GM21367 (cell line): ENCODE measurements around the gene BLOC1S3.

Source experiments
- ATAC-seq: cut with Tn5 transposase; IDR thresholded peaks from one replicate; pipeline ENCODE4 v1.9.1; 2021; ENCODE audit not compliant: unreplicated experiment

BLOC1S3 gene

DNA sequence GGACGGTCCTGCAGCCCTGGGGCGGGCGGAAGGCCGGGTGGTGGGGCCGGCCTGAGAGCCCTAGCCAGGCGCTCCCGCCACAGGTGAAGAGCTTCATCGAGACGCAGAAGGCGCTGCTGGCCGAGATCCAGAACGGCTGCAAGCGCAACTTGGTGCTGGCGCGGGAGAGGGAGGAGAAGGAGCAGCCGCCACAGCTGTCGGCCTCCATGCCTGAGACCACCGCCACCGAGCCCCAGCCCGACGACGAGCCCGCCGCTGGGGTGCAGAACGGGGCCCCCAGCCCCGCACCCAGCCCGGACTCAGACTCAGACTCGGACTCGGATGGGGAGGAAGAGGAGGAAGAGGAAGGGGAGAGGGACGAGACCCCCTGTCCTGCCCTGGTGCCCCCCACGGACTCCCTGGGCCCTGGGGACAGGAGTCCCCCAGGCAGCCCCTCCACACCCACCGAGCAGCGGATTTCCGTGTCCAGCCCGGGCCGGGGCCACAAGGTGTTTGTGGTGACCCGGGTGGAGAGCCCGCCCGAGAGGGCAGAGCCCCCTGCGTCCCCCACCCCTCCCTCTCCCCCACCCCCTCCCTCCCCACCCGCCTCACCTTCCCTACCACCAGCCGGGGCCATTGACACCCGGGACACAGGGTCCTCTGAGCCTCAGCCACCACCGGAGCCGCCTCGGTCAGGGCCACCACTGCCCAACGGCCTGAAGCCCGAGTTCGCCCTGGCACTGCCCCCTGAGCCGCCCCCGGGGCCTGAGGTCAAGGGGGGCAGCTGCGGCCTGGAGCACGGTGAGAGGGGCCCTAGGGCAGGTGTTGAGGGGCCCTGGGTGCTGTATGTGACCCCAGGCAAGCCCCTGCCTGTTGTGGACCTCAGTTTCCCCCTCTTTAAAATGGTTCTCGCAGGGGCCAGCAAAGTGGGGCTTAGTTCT is 33.1 kb upstream of the BLOC1S3 start:
- no peak for ATAC-seq

DNA sequence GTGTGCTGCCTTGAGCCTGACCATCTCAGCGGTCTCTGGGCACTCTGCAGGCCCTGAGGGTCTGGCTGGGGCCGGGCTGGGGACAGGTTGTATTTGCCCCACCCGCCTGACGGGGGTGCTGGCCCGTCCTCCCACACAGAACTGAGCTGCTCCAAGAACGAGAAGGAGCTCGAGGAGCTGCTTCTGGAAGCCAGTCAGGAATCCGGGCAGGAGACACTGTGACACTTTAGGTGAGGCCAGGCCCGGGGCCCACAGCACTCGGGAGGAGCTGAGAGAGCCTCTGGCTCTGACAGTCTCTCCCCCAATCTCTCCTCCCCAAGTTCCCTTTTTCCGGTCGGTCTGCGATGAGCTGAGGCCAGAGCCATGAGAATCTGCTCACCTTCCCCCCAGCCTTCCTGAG is 32.3 kb upstream of the BLOC1S3 start:
- ATAC-seq = no peak

DNA sequence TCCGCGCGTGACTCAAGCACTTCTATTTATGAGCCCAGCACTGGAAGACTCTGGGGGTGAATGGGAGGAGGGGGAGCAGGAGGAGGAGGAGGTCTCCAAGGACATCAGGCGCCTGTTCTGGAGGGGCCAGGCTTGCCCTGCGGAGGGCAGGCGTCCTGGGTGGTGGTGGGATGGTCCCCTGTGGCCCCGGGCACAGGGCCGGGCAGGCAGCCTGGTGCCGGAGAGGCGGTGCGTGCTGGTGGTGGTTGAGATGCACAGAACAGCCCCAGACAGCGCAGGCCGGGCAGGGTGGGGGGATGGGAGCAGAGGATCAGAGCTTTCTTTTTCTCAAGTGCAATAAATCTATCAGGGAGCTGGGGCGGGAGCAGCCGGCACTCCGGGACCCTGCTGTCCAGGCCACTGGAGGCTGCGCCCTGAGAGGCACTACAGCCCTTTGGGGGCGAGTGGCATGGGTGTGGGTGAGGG is 31.8 kb upstream of the BLOC1S3 start:
- no peak for ATAC-seq

DNA sequence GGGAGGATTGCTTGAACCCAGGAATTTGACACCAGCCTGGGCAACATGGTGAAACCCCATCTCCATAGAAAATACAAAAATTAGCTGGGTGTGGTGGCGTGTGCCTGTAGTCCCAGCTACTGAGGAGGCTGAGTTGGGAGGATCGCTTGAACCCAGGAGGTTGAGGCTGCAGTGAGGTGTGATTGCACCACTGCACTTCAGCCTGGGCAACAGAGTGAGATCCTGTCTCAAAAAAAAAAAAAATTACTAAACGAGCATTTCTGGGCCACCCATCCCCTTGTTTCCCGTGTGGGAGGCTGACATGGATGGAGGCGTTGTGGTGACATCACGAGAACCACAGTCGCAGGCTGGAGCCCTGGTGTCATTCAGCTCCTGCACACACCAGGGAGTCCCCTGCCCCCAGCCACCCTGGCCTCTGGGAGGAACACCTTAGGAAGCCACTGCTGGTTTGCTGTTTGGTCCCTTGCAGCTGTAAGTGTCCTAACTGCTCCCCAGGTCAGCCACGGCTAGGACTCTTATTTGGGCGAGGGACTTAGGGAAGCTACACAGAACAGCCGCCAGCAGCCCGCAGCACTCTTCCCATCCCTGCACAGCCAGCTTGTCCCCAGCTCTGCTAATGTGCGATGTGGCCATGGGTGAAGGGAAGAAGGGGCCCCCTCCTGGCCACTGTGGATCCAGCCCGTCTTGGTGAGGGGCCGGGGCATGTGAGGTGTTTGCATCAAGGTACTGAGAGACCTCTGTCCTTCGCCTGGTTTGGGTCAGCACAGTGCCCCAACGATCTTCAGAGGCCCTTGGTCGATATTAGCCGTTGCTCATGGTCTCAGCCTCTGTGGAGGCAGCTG is 30.5 kb upstream of the BLOC1S3 start:
- no peak for ATAC-seq

DNA sequence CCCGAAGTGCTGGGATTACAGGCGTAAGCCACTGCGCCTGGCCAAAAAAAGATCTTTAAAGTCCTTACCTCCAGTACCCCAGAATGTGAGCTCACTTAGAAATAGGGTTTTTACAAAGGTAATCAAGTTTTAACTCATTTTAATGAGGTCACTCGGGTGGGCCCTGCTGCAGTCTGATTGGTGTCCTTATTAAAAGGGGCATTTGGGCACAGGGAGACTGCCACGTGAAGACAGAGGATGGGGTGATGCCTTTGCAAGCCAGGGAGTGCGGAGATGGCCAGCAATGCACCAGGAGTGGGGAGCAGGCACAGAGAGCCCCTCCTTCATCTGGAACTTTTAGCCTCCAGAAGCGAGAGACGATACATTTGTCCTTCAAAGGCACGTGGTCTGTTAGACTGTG is 29.5 kb upstream of the BLOC1S3 start:
- ATAC-seq = no peak

DNA sequence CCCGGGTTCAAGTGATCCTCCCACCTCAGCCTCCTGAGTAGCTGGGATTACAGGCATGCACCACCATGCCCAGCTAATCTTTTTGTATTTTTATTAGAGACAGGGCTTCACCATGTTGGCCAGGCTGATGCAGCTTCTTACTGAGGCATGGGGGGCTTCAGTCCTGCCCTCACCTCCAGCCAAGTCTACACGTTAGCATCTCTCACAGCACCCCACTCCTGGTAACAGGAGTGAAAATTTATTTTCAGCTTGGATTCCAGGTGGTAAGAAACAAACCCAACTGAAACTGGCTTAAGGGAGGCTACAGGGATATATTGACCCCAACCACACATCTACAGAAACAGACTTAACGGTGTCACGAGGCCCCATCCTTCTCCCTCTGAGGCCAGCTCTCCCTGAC is 28.4 kb upstream of the BLOC1S3 start:
- no peak for ATAC-seq

DNA sequence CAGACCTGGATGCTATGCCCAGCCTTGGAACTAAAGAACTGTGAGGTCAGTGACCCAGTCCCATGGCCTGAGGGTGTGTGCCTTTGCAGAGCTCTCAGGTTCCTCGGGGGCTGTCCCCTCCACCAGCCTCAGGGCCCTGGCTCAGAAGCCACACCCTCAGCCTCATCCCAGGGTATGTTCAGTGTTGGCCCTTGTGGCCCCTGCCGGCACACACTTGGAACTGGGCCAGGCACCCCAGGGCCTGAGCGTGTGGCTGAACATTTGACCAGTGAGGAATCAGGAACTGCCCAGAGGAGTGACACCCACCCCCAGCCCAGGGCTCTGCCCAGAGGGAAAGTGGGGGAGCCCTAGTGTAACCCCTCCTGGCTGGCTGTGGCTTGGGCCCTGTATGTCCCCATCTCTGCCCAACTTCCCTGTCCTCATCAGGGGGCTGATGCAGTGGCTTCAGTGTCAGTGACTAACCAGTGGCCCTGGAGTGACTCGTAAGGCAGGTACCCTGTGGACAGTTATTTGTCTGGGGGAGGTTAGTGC is 27.8 kb upstream of the BLOC1S3 start:
- ATAC-seq = no peak

DNA sequence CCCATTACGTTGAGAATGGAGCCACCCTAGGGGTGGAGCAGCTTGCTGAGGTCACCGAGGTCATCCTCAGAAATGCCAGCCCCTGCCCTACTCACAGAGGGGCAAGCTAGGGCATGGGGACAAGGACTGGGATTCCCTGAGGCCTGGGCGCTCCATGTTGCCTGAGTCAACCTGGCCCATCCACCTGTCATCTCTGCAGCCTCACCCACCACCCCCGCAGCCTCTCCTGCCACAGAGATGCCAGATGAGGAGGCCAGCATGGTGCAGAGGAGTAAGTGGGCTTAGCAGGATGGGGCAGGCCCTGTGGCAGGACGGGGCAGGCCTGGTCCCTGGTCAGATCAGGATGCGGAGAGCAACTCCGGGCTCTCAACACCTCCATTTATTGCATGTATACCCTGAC is 27.3 kb upstream of the BLOC1S3 start:
- no peak for ATAC-seq

DNA sequence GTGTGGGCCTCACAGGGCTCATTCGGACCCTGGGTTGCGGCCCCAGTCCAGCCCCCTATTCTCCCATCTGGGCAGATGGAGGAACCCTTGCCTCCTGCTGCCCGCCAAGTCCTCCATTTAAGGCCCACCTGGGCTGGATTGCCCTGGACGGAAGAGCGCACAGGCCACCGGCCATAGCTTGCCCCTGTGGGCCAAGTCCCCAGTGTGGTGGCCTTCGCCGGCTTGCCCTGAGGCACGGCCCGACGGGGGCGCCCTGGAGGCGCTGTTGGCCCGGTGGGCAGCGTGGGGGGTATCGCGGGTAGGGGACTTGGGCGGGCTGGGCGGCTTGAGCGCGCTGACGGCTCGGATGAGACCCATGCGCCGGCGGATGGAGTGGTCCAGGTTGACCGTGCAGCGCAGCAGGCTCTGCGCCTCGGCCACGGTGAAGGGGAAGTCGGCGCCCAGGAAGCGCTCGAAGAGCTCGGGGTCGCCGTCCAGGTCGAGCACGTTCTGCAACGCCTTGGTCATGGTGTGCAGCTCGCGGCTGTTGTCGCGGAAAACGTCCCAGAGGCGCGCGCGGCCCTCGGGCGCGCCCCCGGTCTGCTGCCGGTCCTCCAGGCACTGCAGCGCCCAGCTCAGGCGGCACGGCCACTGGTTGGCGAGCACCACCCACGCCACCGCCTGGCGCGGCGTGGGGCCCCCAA is 26.6 kb upstream of the BLOC1S3 start:
- no peak for ATAC-seq

DNA sequence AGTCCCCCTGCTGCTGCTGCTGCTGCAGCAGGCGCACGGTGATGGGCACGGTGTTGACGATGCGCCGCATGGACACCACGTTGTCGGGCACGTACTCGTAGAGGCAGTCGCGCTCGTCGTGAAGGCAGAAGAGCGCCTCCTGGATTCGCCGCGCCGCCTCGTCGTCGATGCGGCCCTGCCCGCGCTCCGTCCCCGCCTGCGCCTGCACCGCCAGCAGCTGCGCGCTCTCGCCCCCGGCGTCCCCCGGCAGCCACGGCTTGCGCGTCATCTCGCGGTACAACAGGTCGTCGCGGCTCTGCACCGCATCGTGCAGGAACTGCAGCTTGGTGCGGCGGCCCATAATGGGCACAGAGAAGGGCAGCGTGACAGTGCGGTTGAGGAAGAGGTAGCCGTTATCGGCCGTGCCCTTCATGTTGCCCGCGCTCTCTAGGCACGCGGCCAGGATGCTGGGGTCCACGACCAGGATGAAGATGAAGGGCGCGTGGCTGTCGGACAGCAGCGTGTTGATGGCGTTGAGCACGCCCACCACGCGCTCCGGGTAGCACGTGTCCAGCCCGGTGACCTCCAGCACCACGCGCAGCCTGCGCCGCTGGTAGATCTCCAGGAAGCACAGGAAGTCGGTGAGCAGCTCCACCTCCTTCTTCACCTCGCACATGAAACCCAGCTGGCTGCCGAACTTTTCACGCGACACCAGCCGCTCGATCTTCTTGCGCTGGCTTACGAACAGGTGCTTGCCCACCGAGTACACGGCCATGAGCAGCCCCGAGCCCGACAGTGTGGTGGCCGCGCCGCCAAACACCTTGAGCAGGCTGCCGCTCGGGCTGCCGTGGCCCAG is 25.9 kb upstream of the BLOC1S3 start:
- ATAC-seq = no peak

DNA sequence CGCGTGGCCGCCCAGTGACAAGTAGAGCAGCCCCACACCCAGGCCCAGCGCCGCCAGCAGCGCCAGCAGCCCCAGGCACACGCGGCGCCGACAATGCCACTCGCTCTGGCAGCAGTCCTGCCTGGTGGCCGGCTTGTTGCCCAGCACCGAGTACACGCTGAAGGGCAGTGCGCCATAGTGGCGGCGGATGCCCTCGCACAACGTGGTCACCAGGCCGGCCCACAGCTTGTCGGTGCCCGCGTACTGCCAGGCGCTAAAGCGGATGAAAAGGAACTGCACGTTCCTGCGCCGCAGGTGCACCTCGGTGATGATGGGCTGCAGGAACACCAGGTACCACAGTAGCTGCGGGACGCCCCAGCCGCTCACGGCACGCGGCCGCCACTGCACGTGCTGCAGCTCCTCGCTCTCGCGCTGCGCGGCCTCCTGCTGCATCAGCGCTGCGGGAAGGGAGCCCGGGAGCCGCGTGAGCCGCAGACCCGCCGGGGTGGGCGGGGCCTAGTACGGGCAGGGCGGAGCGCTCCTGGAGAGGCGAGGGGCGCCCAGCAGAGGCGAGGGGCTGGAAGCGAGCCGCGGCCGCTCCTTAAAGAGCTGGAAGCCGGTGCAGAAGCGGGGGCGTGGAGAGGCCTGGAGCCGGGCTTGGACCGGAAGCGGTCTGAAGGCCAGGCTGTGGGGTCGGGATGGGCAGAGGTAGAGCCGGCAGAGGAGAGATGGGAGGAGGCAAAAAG is 25.1 kb upstream of the BLOC1S3 start:
- no peak for ATAC-seq

DNA sequence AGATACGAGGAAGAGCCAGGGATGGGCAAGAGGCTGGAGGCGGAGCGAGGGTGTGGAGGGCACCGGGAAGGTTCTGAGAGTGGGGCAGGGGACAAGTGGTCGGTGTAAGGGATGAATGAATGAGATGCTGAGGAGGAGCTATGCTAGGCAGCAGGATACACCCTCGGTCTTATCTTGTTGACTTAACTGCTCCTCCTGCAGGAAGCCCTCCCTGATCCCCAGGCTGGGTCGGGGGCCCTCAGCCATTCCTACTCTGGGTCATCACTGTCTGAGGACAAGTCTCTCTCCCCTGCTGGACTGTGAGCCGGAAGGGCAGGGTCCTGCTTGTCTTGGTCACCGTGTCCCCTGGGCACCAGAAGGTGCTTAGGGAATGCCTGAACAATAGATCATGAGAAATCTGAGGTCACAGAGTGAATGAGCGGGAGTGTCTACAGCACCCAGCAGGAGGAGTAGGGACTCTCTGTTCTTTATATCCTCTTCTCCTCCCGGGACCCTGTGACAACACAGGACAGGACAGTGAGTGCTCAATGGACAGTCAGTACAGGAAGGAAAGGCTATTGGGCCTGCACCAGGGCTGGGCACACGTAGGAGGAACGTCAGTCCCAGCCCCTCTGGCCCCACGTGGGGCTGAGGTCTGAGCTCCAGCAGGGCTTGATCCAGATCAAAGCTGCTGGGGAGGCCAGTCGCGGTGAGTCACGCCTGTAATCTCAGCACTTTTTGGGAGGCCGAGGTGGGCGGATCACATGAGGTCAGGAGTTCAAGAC is 24.3 kb upstream of the BLOC1S3 start:
- ATAC-seq = no peak

DNA sequence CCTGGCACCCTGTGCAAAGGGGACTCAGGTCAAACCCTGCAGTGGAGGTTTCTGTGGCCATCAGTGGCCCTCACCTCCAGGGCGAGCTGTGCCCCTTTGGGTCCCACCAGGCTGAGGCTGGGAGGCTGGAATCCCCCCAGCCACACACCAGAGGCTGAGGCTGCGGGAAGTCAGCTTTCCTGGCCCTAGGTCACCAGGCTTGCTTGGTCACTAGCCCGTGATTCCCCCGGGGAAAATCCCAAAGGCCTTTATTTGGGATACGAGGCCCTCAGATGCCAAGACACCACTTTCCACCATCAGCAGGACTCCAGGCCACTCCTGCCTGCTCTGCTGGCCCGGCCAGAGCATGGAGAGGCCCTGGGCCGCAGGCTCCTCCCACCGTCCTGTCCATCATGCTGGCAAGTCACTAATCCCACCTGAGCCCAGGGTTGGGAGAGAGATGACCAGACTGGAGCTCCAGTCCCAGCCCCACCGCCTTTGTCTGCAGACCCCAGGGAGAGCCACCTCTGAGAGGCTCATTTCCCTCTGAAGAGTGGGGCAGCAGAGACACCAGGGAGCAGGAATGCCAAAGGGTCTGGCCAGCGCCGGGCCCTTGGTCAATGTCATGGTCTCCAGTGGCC is 22.5 kb upstream of the BLOC1S3 start:
- ATAC-seq = no peak

DNA sequence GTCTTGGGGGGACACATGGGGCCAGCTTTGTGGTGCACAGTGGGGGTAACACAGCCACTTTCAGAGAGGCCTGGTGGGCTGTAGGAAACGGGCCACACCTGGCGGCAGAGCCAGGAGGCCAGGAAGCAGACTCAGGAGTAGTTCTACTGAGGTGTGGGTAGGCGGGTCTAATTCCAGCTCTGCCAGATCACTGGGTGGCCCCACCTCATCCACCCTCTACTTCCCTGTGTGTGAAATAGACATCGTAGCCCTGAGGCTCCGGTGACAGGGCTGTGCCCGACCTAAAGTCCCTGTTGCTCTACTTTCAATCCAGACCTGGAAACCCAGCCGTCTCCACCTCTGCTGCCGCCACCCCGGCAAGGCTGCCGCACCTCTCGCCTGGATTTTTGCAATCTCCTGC is 21.8 kb upstream of the BLOC1S3 start:
- ATAC-seq = no peak

DNA sequence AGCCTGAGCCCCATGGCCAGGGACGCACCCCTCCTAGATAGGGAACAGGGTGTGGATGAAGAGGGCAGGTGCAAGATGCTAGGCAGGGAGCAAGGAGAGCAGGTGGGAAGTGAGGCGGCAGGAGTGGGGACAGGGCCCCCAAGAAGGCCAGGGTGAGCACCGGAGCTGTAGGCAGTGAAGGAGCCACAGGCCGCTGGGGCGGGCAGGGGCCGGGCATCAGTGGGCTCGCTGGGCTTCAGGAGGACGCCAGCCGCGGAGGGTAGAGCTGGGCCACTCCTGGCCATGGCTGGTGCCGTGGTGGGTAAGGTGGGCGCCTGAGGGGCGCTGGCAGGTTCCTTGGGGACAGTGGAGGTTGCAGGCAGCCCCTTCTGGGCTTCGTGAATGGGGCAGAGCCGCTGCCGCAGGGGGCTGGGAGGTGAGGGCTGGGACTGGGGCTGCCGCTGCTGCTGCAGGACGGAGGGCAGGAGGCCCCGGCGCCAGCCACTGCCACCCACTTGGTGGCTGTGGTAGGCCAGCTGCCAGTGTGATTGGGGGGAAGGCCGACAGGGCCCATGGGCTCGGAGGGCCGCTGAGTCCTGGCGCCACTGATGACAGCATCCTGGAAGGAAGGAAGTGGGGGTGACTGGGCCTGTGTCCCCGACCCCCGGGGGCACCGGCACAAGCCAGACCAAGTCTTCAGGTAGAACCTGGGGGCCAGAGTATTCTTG is 19.9 kb upstream of the BLOC1S3 start:
- no peak for ATAC-seq

DNA sequence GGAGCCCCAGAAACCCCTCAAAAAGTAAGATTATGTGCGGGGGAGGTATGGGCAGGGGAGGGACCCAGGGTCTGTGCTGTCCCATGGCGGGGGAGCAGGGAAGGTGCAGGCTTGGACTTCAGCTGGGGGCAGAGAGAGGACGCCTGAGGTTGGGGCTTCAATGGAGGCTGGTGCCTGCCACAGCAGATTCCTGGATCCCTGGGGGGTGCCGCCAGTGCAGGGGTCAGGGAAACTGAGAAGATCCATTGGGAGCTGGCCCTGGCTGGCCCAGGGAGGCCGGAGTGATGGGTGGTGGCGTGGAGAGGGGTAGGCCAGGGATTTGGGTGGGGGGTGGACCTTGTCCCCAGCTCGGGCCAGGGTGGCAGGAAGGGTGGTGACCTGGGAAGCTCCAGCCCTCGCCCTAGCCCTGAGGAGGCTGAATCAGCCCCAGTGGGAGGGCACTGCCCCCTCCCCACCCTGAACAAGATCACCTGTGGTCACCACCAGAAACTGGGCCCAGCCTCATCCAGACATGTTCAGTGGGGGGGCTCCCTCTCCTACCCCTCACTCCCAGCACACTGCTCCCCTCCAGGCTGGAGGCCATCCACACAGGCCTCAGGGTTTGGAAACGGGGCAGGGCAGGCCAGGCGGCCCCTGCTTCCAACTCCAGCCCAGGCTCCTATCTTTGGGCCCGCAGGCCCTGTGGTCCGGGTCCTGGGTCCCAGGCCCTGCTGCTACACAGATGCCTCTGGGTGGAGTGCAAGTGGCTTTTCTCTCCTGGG is 19.2 kb upstream of the BLOC1S3 start:
- no peak for ATAC-seq

DNA sequence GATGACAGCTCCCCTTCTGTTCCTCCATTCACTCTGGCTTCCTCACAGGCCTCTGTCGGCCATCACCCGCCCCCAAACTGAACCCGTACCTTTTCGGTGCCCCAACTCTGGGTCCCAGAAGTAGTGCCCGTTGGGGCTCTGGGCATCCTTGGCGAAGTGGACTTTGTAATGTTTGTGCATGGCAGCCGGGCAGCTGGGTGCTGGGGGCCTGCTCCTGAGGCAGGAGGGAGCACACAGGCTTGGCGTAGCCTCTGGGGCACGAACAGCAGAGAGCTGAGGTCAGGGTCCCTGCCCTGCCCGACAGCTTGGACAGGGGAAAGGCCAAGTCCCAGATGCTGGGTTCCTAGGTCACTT is 18.6 kb upstream of the BLOC1S3 start:
- ATAC-seq = no peak
